SH-SY5Y (cell line): ENCODE data around the gene EGFR.

Experiments
- GATA2 ChIP-seq: IDR thresholded peaks from 2 replicates; pipeline ENCODE4 v1.6.1; 2011; ENCODE audit warnings: mild to moderate bottlenecking, low read depth, low read length
- GATA3 ChIP-seq: IDR thresholded peaks from 2 replicates; pipeline ENCODE4 v1.6.1; 2011; ENCODE audit warnings: low read depth, mild to moderate bottlenecking, low read length, moderate library complexity

EGFR gene

DNA sequence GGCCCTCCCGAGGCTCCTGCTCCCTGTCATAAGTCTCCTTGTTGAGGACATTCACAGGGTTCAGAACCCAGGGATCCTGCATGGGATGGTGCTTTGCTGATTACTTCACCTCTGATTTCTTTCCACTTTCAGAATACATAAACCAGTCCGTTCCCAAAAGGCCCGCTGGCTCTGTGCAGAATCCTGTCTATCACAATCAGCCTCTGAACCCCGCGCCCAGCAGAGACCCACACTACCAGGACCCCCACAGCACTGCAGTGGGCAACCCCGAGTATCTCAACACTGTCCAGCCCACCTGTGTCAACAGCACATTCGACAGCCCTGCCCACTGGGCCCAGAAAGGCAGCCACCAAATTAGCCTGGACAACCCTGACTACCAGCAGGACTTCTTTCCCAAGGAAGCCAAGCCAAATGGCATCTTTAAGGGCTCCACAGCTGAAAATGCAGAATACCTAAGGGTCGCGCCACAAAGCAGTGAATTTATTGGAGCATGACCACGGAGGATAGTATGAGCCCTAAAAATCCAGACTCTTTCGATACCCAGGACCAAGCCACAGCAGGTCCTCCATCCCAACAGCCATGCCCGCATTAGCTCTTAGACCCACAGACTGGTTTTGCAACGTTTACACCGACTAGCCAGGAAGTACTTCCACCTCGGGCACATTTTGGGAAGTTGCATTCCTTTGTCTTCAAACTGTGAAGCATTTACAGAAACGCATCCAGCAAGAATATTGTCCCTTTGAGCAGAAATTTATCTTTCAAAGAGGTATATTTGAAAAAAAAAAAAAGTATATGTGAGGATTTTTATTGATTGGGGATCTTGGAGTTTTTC, 186.5 kb downstream of the EGFR start:
- TF ChIP-seq GATA3 (no peak), GATA2 (no peak)

- no peak for TF ChIP-seq GATA3
- TF ChIP-seq GATA2 = no peak
These were observed 187.6 kb downstream of the EGFR start for GRCh38 chr7:55206235-55207029.

GRCh38 chr7:55207436-55208125, 188.8 kb downstream of the EGFR start:
- no peak for TF ChIP-seq GATA2
- TF ChIP-seq GATA3 = no peak

DNA sequence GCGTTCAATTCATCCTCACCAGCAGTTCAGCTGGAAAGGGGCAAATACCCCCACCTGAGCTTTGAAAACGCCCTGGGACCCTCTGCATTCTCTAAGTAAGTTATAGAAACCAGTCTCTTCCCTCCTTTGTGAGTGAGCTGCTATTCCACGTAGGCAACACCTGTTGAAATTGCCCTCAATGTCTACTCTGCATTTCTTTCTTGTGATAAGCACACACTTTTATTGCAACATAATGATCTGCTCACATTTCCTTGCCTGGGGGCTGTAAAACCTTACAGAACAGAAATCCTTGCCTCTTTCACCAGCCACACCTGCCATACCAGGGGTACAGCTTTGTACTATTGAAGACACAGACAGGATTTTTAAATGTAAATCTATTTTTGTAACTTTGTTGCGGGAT, 190.5 kb downstream of the EGFR start:
- TF ChIP-seq GATA2 (no peak), GATA3 (no peak)

GRCh38 chr7:55210176-55210575, 191.4 kb downstream of the EGFR start:
- TF ChIP-seq GATA3 (no peak), GATA2 (no peak)

DNA sequence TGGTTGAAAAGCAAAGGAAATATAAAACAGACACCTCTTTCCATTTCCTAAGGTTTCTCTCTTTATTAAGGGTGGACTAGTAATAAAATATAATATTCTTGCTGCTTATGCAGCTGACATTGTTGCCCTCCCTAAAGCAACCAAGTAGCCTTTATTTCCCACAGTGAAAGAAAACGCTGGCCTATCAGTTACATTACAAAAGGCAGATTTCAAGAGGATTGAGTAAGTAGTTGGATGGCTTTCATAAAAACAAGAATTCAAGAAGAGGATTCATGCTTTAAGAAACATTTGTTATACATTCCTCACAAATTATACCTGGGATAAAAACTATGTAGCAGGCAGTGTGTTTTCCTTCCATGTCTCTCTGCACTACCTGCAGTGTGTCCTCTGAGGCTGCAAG, 191.9 kb downstream of the EGFR start:
- TF ChIP-seq GATA2 (no peak), GATA3 (no peak)

DNA sequence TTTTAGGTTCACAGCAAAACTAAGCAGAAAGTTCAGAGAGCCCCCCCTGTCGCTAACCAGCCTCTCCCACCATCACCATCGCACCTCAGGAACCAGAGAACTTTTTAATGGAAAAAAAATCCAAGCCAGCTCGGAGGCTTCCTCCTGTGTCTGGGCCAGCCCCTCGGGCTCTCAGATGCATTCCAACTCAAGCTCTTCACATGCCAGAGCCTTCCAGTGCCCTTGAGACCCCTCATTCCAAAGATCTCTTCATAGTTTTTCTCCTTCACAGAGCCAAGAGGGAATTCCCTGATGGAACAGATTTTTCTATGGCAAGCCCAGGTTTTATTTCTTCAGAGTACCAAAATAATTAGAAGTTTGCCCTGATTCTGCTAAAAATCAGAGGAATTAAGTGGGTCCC, 192.9 kb downstream of the EGFR start:
- TF ChIP-seq GATA3 (no peak), GATA2 (no peak)

DNA sequence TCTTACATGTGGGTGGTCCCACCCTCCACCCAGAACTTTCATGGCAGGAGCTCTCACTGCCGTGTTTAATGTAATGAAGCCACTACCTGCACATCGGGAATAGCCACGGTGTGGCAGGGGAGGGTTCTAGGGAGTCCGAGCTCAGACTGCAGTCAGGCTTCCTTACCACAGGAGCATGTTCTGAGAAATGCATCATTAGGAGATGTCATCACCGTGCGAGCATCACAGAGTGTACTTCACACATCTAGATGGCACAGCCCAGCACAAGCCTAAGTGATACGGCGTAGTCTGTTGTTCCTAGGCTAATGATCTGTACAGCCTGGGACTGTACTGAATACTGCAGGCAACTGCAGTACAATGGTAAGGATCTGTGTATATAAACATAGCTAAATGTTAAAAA, 193.4 kb downstream of the EGFR start:
- TF ChIP-seq GATA3 (no peak), GATA2 (no peak)

DNA sequence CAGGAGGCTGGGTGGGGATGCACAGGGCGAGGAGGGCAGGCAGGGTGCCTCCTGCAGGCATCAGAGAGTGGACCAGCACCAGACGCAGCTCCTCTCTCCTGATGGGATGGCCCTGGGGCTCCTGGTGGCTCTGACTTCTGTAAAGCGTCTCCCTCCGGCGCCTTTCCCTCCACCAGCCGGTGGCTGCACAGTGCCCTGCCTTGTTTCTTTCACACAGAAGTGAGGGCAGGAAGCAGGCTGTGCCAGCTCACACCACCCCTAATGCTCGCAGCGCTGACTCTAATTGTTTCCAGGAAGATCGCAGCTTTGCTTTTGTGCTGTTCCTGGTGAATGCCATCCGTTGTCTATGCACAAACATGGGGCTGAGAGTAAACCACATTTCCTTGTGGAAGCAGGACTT, 194.0 kb downstream of the EGFR start:
- no peak for TF ChIP-seq GATA2
- TF ChIP-seq GATA3 = no peak

- no peak for TF ChIP-seq GATA2
- no peak for TF ChIP-seq GATA3
These were observed 195.9 kb downstream of the EGFR start for GRCh38 chr7:55214707-55215106.

DNA sequence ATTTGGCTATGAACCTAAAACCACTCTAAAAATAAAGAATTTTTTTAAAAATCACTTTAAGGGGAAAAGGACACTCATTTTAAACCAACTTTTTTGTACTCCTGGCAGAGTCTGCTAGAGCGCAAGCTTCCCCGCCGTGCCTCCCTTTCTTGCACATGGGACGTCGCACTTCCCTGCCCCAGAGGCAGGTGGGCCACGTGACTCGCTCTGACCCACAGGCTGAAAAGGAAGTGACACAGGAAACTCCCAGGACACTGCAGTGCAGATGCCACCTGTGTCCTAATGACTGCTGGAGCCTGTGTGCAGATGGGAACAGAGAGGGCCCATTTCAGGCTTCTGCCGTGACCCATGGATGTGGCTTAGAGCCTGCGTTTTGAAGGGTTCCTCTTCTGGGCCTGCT, 204.2 kb downstream of the EGFR start:
- TF ChIP-seq GATA2 = no peak
- TF ChIP-seq GATA3 = no peak

- TF ChIP-seq GATA2 (no peak), GATA3 (no peak)
These were observed 205.3 kb downstream of the EGFR start for GRCh38 chr7:55224111-55224510.

- TF ChIP-seq GATA3 = no peak
- TF ChIP-seq GATA2 = no peak
These were observed 206.0 kb downstream of the EGFR start for GRCh38 chr7:55224810-55225209.

- no peak for TF ChIP-seq GATA3
- TF ChIP-seq GATA2 = no peak
These were observed 211.2 kb downstream of the EGFR start for GRCh38 chr7:55230014-55230413.
